Kidney epithelial cell (primary cell): ENCODE results near the gene RRP9. TPM values are rescaled to one million over a fixed set of nuclear protein-coding genes. Genes with fewer than 3 reads are reported as not detected.

Experiments used
- DNase-seq: peaks from one replicate; pipeline ENCODE4 v3.0.0-alpha.2; 2010; ENCODE audit warnings: low read depth
- H3K27me3 ChIP-seq: 2 replicates; pipeline ENCODE4 v1.6.0; 2011; ENCODE audit warnings: low read length; ENCODE audit not compliant: control insufficient read depth, insufficient read depth
- H3K36me3 ChIP-seq: 2 replicates; pipeline ENCODE4 v1.5.1; 2011; ENCODE audit warnings: low read length; ENCODE audit not compliant: control insufficient read depth, insufficient read depth
- H3K4me3 ChIP-seq: 2 replicates; pipeline ENCODE4 v1.5.1; 2011; ENCODE audit warnings: low read depth, mild to moderate bottlenecking, control low read depth, low read length
- total RNA-seq: library from RNA; depleted of rRNA; stranded (reverse); fragments of >200 nt; gene quantifications from 2 replicates; pipeline ENCODE4 v1.2.3, GENCODE V29; 2015
- TF ChIP-seq, protein P1 (sequence below): IDR thresholded peaks from 2 replicates; pipeline ENCODE4 v1.5.1; 2011; ENCODE audit warnings: mild to moderate bottlenecking, moderate library complexity, low read length, control low read depth, inconsistent platforms; ENCODE audit not compliant: insufficient read depth, poor library complexity, severe bottlenecking

The RRP9 gene
- total RNA-seq, 1 donor from 2014 or later = 43.2 TPM

DNA sequence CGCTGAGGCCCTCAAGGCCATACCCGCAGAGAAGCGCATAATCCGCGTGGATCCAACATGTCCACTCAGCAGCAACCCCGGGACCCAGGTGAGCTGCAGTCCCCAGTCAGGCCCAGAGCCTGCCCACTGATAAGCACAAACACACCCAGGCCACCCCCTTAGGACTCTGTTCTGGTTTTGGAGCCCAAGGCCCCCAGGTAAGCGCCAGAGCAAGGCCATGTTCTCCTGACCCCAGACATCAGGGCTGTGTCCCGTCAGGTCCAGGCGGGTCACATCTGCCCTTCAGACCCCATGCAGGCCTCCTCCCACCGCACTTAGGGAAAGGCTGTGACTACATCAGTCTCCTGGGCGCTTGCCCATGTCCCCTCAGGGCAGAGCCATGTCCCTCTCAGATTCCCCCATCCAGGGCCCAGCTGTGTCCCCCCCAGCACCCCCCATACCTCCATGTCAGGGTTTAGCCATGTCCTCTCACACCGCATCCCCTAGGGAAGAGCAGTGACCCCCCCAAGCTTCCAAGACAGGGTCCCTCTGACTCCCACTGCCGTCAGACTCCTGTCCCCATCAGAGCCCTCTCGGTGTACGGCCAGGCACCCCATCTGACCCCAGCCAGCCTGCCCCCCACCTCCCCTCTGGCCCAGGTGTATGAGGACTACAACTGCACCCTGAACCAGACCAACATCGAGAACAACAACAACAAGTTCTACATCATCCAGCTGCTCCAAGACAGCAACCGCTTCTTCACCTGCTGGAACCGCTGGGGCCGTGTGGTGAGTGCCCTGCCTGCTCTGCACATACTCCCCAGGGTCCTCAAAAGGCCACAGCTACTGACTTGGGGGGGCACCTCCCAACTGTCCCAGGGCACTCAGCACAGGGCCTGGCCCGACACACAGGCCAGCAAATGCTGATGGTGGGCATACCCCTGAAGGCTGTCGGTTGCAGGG is 2.0 kb upstream of the RRP9 start:
- no peak overlapping the region for H3K4me3 ChIP-seq
- TF ChIP-seq, protein P1, sequence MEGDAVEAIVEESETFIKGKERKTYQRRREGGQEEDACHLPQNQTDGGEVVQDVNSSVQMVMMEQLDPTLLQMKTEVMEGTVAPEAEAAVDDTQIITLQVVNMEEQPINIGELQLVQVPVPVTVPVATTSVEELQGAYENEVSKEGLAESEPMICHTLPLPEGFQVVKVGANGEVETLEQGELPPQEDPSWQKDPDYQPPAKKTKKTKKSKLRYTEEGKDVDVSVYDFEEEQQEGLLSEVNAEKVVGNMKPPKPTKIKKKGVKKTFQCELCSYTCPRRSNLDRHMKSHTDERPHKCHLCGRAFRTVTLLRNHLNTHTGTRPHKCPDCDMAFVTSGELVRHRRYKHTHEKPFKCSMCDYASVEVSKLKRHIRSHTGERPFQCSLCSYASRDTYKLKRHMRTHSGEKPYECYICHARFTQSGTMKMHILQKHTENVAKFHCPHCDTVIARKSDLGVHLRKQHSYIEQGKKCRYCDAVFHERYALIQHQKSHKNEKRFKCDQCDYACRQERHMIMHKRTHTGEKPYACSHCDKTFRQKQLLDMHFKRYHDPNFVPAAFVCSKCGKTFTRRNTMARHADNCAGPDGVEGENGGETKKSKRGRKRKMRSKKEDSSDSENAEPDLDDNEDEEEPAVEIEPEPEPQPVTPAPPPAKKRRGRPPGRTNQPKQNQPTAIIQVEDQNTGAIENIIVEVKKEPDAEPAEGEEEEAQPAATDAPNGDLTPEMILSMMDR = no peak
- H3K27me3 ChIP-seq = no peaks in the 10 kb centered on the region
- no peaks in the 10 kb centered on the region for H3K36me3 ChIP-seq
- DNase-seq = no peak

DNA sequence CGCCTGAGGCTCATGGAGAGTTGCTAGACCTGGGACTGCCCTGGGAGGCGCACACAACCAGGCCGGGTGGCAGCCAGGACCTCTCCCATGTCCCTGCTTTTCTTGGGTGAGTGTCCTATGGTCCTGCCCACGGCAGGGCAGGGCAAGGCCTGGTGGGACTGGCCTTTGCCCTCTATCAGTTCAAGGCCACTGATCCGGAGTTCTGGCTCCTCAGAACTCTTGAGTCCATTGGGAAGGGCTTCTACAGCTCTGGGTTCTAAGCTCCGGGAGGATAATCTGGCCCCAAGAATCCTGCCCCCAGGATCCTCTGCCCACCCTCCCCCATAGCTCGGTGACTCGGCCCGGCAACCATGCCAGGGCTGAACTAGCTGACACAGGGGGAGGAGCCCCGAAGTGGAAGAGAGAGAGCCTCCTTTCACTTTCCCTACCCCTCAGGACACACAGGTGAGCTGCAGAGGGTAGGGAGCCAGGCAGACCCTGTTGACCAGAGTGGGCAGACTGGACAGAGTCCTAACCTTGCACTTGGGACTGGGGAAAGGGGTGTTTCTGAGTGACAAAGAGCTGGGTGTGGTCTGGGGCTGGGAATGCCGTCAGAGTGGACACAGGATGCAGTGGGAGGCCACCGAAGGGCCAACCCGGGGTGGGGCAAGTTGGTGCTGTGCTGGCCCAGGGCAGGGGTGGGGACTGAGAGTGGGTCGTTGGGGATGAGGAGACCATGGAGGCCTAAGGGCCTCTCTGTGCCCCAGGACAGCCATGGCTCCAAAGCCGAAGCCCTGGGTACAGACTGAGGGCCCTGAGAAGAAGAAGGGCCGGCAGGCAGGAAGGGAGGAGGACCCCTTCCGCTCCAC is 1.1 kb upstream of the RRP9 start:
- TF ChIP-seq, protein P1 = no peak
- no peaks in the 10 kb centered on the region for H3K36me3 ChIP-seq
- H3K27me3 ChIP-seq = no peaks in the 10 kb centered on the region
- peak overlapping the region; percentile 44 for H3K4me3 ChIP-seq
- no peak for DNase-seq

DNA sequence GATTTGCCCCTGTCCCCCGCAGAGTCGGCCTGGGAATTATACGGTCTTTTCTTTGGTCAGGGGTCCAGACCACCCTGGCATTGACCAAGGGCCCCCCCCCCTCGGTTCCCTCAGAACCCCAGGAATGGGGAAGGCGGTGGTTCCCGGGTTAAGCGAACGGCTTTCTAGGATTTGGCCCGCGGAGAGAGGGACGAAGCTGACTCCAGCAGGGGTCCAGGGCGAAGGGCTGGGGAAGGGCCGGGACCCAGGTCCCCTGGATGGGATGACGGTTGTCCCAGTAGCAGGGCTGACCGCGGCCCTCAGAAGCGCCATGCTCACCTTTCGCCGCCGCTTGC is 274 bp downstream of the RRP9 start:
- TF ChIP-seq, protein P1 = no peak
- DNase-seq = no peak
- Histone ChIP-seq H3K27me3 (no peaks in the 10 kb centered on the region), H3K36me3 (peaks cover 1% of the 10 kb centered on the region), H3K4me3 (peak overlapping the region; percentile 84)

DNA sequence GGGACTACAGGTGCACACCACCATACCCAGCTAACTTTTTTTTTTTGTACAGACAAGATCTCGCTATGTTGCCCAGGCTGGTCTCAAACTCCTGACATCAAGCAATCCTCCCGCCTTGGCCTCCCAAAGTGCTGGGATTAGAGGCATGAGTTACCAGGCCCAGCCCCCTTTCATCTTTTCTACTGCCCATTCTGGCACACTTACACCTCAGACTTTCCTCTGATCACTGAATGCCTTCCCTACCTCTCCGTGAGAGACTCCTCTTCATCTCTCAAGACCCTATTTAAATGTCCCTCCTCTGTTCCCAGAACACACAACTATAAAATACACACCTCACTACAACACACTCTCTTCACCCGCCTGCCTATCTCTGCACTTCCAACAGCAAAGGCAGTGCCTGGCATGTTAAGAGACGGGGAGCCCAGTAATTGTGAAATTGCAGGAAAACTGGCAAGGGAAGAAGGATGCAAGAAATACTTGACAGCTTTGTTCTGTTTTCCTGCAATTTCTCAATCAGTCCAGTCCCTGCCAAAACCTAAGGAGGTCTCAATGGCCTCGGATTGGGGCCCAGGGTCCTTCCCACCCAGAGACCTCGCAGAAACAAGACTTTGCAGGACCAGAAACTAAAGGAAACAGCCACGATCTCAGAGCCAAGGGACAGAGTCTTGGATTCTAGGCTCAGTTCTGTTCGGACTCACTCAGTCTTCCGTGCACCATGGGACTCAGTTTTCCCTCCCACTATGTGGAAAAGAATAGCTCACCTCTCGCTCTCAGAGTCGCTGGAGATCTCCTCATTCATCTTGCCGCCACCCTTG is 849 bp downstream of the RRP9 start:
- TF ChIP-seq, protein P1 = no peak
- no peak for DNase-seq
- peak overlapping the region; percentile 84 for H3K4me3 ChIP-seq

DNA sequence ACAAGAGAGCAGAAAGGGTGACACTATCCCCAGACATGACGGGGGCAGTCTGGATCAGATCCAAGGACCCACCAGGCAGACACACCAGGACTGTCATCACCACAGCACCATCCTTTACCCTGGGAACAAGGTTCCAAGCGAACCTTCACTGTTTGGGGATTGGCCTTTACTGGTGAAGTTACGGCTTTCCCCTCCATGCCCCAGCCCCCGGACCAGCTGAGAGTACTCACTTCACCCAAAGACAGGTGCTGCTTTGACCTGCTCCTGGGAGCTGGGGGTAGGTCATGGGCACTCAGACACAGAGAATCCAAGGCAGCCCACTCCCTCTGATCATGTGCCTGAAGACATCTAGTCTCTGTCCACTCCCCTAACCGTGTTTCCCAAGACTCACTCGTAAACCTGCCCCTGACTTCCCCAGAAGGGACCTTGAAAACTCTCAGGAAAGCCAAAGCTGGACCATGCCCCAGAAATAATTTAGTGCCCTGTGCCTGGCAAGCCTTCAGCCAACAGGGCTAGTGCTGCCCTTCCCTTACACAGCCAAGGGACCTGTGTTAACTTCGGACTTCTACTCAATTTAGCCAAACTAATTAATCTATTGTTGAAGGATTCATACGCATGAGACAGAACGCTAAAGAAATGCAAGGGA is 2.8 kb downstream of the RRP9 start:
- peaks cover 7% of the 10 kb centered on the region for H3K36me3 ChIP-seq
- no peaks in the 10 kb centered on the region for H3K27me3 ChIP-seq
- TF ChIP-seq, protein P1 = no peak
- no peak for DNase-seq
- no peak overlapping the region for H3K4me3 ChIP-seq

More for the DNA sequence above, 849 bp downstream of the RRP9 start:
- Histone ChIP-seq H3K27me3 (no peaks in the 10 kb centered on the region), H3K36me3 (peaks cover 4% of the 10 kb centered on the region)
